ENCODE results near the gene CCNY. TPM values are rescaled to one million over a fixed set of nuclear protein-coding genes. Genes with fewer than 3 reads are reported as not detected.

CCNY gene
- total RNA-seq, 1 experiment from 2014 or later = 62.2 TPM

GRCh38 chr10:35552650-35553342 is 216.5 kb downstream of the CCNY start:
- ChIA-PET CTCF (interaction anchor here (3.5 kb wide), 1 partner anchor 10 kb away, joined by 17 read pairs; no protein-coding TSS in a partner anchor), RAD21 (ENCODE audit: low non-redundant PET in 1 of 2, low total read pairs in 2 of 2, uncharacterized antibody in 2 of 2, unreplicated experiment in 2 of 2) (no interaction called here), POLR2A (no interaction called here)
- ATAC-seq (no peak), DNase-seq (ENCODE audit: low read depth, low spot score) (no peak)
- peaks cover 0 to 5% of the 10 kb centered on the region in 2 experiments; a peak in 2 of 4 replicates for H3K4me1 ChIP-seq (ENCODE audit: control insufficient read depth in 1 of 2, insufficient read depth in 2 of 2, low read length in 2 of 2)
- H3K4me3 ChIP-seq (replicated peaks in 1 of 2; ENCODE audit: low read depth in 1 of 2, low read length in 2 of 2) = no peak overlapping the region
- no peak overlapping the region for H3K9ac ChIP-seq (ENCODE audit: low read length)
- no TSS peak for BruUV-seq (replicated peaks)
- no peak overlapping the region for H2AFZ ChIP-seq (ENCODE audit: low read depth, low read length, poor library complexity, severe bottlenecking)
- H3K27ac ChIP-seq (ENCODE audit: low read depth, low read length) = no peak overlapping the region
- intact Hi-C loops (cut with micrococcal nuclease) = no loop called here
- no peaks in the 10 kb centered on the region for H3K9me2 ChIP-seq (ENCODE audit: insufficient read depth)
- TF ChIP-seq CEBPB (IDR thresholded peaks at IDR 0.05; ENCODE audit: low read depth) = no peak
- no peaks in the 10 kb centered on the region for H3K9me3 ChIP-seq (ENCODE audit: control insufficient read depth in 1 of 2, insufficient read depth in 1 of 2, low read depth in 1 of 2, low read length in 2 of 2)
- no peaks in the 10 kb centered on the region for H3K79me2 ChIP-seq (ENCODE audit: insufficient read depth, low read length)
- H3K4me2 ChIP-seq (ENCODE audit: low read length) = 0 out of 2 replicates have a peak overlapping the region, but pooled peaks have one; percentile 12
- H4K20me1 ChIP-seq (ENCODE audit: insufficient read depth) = no peaks in the 10 kb centered on the region
- H3K27me3 ChIP-seq (ENCODE audit: insufficient read depth, low read length) = no peaks in the 10 kb centered on the region
- peaks cover 0 to 2% of the 10 kb centered on the region in 2 experiments; a peak in 1 of 4 replicates for H3K36me3 ChIP-seq (ENCODE audit: control insufficient read depth in 1 of 2, insufficient read depth in 2 of 2, low read length in 2 of 2)

GRCh38 chr10:35554036-35554435 is 217.7 kb downstream of the CCNY start:
- H3K27me3 ChIP-seq (ENCODE audit: insufficient read depth, low read length) = no peaks in the 10 kb centered on the region
- H3K79me2 ChIP-seq (ENCODE audit: insufficient read depth, low read length) = no peaks in the 10 kb centered on the region
- TF ChIP-seq MAX (IDR thresholded peaks at IDR 0.05) (no peak), REST (IDR thresholded peaks at IDR 0.05; ENCODE audit: low read depth) (no peak), ZBTB33 (IDR thresholded peaks at IDR 0.05; ENCODE audit: extremely low read depth, insufficient replicate concordance, low read length) (no peak)
- ChIA-PET RAD21 (ENCODE audit: low non-redundant PET in 1 of 2, low total read pairs in 2 of 2, uncharacterized antibody in 2 of 2, unreplicated experiment in 2 of 2) (no interaction called here), POLR2A (no interaction called here), CTCF (interaction anchor here (3.5 kb wide), 1 partner anchor 9 kb away, joined by 17 read pairs; no protein-coding TSS in a partner anchor)
- no peaks in the 10 kb centered on the region for H3K9me3 ChIP-seq (ENCODE audit: control insufficient read depth in 1 of 2, insufficient read depth in 1 of 2, low read depth in 1 of 2, low read length in 2 of 2)
- H3K4me2 ChIP-seq (ENCODE audit: low read length) = no peak overlapping the region
- H3K36me3 ChIP-seq (ENCODE audit: control insufficient read depth in 1 of 2, insufficient read depth in 2 of 2, low read length in 2 of 2) = peaks cover 0 to 2% of the 10 kb centered on the region in 2 experiments; a peak in 1 of 4 replicates
- peaks cover 0 to 5% of the 10 kb centered on the region in 2 experiments; a peak in 2 of 4 replicates for H3K4me1 ChIP-seq (ENCODE audit: control insufficient read depth in 1 of 2, insufficient read depth in 2 of 2, low read length in 2 of 2)
- no peak overlapping the region for H3K4me3 ChIP-seq (replicated peaks in 1 of 2; ENCODE audit: low read depth in 1 of 2, low read length in 2 of 2)
- no peaks in the 10 kb centered on the region for H4K20me1 ChIP-seq (ENCODE audit: insufficient read depth)
- no peak overlapping the region for H3K27ac ChIP-seq (ENCODE audit: low read depth, low read length)
- intact Hi-C loops (cut with micrococcal nuclease) = no loop called here
- ATAC-seq (no peak), DNase-seq (ENCODE audit: low read depth, low spot score) (no peak)
- H2AFZ ChIP-seq (ENCODE audit: low read depth, low read length, poor library complexity, severe bottlenecking) = no peak overlapping the region
- H3K9me2 ChIP-seq (ENCODE audit: insufficient read depth) = no peaks in the 10 kb centered on the region
- no TSS peak for BruUV-seq (replicated peaks)
- H3K9ac ChIP-seq (ENCODE audit: low read length) = no peak overlapping the region

Data from HCT116 (cell line).